SU-DHL-6 (cell line): ENCODE data around the gene BLM.

Source experiments
- H2AFZ ChIP-seq: fragments of 200-600 bp; sonication (generic); 2 replicates; pipeline ENCODE4 v1.6.1; 2014; ENCODE audit warnings: low read depth, mild to moderate bottlenecking, moderate library complexity, mixed read lengths, antibody characterized with exemption, low read length; ENCODE audit not compliant: severe bottlenecking
- H3F3A ChIP-seq: fragments of 200-600 bp; shearing (Covaris generic); 2 replicates; pipeline ENCODE4 v1.6.0; 2016; ENCODE audit warnings: antibody characterized with exemption, mild to moderate bottlenecking; ENCODE audit not compliant: insufficient read depth
- H3K27ac ChIP-seq: fragments of 200-600 bp; sonication (generic); 2 replicates; pipeline ENCODE4 v1.5.1; 2016; ENCODE audit warnings: low read depth, mild to moderate bottlenecking, low read length, moderate library complexity, mixed read lengths
- H3K27me3 ChIP-seq: fragments of 200-600 bp; sonication (generic), shearing (Covaris generic); 2 replicates; pipeline ENCODE4 v1.6.0; 2014; ENCODE audit warnings: mild to moderate bottlenecking, low read length
- H3K36me3 ChIP-seq: fragments of 200-600 bp; sonication (generic); 2 replicates; pipeline ENCODE4 v1.6.1; 2014; ENCODE audit warnings: mild to moderate bottlenecking, low read length, mixed read lengths
- H3K4me2 ChIP-seq: fragments of 300-600, 200-600 bp; shearing (Covaris generic), sonication (generic); 2 replicates; pipeline ENCODE4 v1.6.0; 2014; ENCODE audit warnings: low read length, low read depth, mild to moderate bottlenecking; ENCODE audit not compliant: poor library complexity, severe bottlenecking
- H3K4me3 ChIP-seq: fragments of 200-600 bp; sonication (generic); 2 replicates; pipeline ENCODE4 v1.5.1; 2014; ENCODE audit warnings: antibody characterized with exemption, low read length, mild to moderate bottlenecking, mixed read lengths; ENCODE audit not compliant: insufficient read depth, poor library complexity, severe bottlenecking
- H3K79me2 ChIP-seq: fragments of 200-600 bp; sonication (generic); 2 replicates; pipeline ENCODE4 v1.6.1; 2014; ENCODE audit warnings: mild to moderate bottlenecking, low read length, moderate library complexity; ENCODE audit not compliant: insufficient read depth
- H3K9ac ChIP-seq: fragments of 200-600 bp; sonication (generic); 2 replicates; pipeline ENCODE4 v1.7.0; 2014; ENCODE audit warnings: mild to moderate bottlenecking, low read length
- H3K9me2 ChIP-seq: fragments of 200-600 bp; sonication (generic); replicated peaks from 2 replicates; pipeline ENCODE4 v1.6.1; 2014; ENCODE audit warnings: low read length; ENCODE audit not compliant: insufficient read depth
- H3K9me3 ChIP-seq: fragments of 200-600 bp; sonication (generic); 2 replicates; pipeline ENCODE4 v1.6.1; 2014; ENCODE audit warnings: low read length, mixed read lengths; ENCODE audit not compliant: insufficient read depth
- H4K20me1 ChIP-seq: fragments of 200-600 bp; sonication (generic); 2 replicates; pipeline ENCODE4 v1.6.1; 2014; ENCODE audit warnings: low read depth, mild to moderate bottlenecking, antibody characterized with exemption, low read length, moderate library complexity, mixed read lengths
- CTCF ChIP-seq: fragments of 200-600 bp; sonication (generic); IDR thresholded peaks from one replicate; pipeline ENCODE4 v1.5.1; 2017; ENCODE audit warnings: antibody characterized with exemption, mild to moderate bottlenecking, low read length, moderate library complexity; ENCODE audit not compliant: insufficient read depth, poor library complexity, severe bottlenecking
- EZH2phosphoT487 ChIP-seq: fragments of 200-600 bp; sonication (generic), shearing (Covaris generic); conservative IDR thresholded peaks from 2 replicates; pipeline ENCODE4 v1.6.1; 2018; ENCODE audit warnings: mild to moderate bottlenecking, antibody characterized with exemption, low read length, moderate library complexity, mixed read lengths

BLM gene

GRCh38 chr15:90749754-90750153 is 32.6 kb downstream of the BLM start:
- Histone ChIP-seq H3K79me2 (peaks cover 27% of the 10 kb centered on the region), H3F3A (peaks cover 5% of the 10 kb centered on the region; the same call in 1 of the 2 replicates), H3K4me2 (no peak overlapping the region), H4K20me1 (no peaks in the 10 kb centered on the region), H3K27me3 (no peaks in the 10 kb centered on the region), H3K9me2 (no peaks in the 10 kb centered on the region), H3K9me3 (no peaks in the 10 kb centered on the region), H2AFZ (no peak overlapping the region), H3K36me3 (peaks cover 22% of the 10 kb centered on the region; the same call in 1 of the 2 replicates), H3K27ac (no peak overlapping the region), H3K4me3 (no peak overlapping the region), H3K9ac (no peak overlapping the region)
- TF ChIP-seq EZH2phosphoT487 = no peak
- no peak for TF ChIP-seq CTCF

GRCh38 chr15:90750186-90750585 is 33.0 kb downstream of the BLM start:
- Histone ChIP-seq H3K9ac (no peak overlapping the region), H3K27me3 (no peaks in the 10 kb centered on the region), H3K4me2 (no peak overlapping the region), H3K9me3 (no peaks in the 10 kb centered on the region), H3K4me3 (no peak overlapping the region), H3K27ac (no peak overlapping the region), H3K9me2 (no peaks in the 10 kb centered on the region), H3F3A (peaks cover 5% of the 10 kb centered on the region; the same call in 1 of the 2 replicates), H2AFZ (no peak overlapping the region), H4K20me1 (no peaks in the 10 kb centered on the region), H3K36me3 (peaks cover 26% of the 10 kb centered on the region; the same call in 1 of the 2 replicates), H3K79me2 (peaks cover 22% of the 10 kb centered on the region)
- TF ChIP-seq CTCF (no peak), EZH2phosphoT487 (no peak)

- Histone ChIP-seq H3K27ac (no peak overlapping the region), H3K9me2 (no peaks in the 10 kb centered on the region), H3K27me3 (no peaks in the 10 kb centered on the region), H3K79me2 (peaks cover 15% of the 10 kb centered on the region), H3K4me3 (no peak overlapping the region), H3K4me2 (no peak overlapping the region), H3K36me3 (peaks cover 33% of the 10 kb centered on the region; the same call in 1 of the 2 replicates), H3K9me3 (no peaks in the 10 kb centered on the region), H4K20me1 (no peaks in the 10 kb centered on the region), H3K9ac (no peak overlapping the region), H3F3A (peaks cover 5% of the 10 kb centered on the region; the same call in 1 of the 2 replicates), H2AFZ (no peak overlapping the region)
- no peak for TF ChIP-seq CTCF
Measured at GRCh38 chr15:90751300-90751825, 34.2 kb downstream of the BLM start.
